GM18861 (cell line): ENCODE measurements around the gene SELENOO.
A peak's percentile ranks its signal among the peaks of the same experiment; 100 is the strongest.

Experiments used
- ATAC-seq: cut with Tn5 transposase; IDR thresholded peaks from one replicate; pipeline ENCODE4 v1.9.1; 2021; ENCODE audit not compliant: unreplicated experiment

Gene SELENOO

GRCh38 chr22:50184004-50184901, 16.6 kb upstream of the SELENOO start:
- ATAC-seq, result no peak

DNA sequence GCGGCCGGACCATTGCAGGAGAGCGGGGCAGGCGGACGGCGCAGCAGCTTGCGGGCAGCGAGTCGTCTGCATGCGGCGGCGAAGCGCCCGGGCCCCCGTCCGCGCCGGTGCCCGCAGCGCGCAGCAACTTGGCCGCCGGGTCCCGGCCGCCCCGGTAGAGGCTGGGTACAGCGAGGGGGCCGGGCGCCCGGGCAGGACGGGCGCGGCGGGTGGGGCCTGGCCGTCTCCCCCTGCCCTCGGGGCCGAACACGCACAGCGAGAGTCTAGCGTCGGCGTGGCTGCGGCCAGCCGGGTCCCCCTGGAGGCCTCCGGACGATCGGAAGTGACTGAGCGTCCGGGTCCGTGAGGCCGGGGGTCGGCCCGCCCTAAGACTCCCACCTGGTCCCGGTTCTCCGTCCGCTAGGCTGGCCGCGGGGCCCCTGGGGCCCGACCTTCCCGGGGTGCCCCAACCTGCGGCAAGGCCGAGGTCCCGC, 15.9 kb upstream of the SELENOO start:
- ATAC-seq, result no peak

- ATAC-seq, result no peak
These were observed 15.3 kb upstream of the SELENOO start, which contains the start of gene TRABD for GRCh38 chr22:50185375-50186087. Gene TRABD (plus strand): TSS chr22:50185913. CDS start chr22:50193061, 7,148 bp downstream.

- no peak for ATAC-seq
These were observed 14.6 kb upstream of the SELENOO start for GRCh38 chr22:50186181-50186714.

DNA sequence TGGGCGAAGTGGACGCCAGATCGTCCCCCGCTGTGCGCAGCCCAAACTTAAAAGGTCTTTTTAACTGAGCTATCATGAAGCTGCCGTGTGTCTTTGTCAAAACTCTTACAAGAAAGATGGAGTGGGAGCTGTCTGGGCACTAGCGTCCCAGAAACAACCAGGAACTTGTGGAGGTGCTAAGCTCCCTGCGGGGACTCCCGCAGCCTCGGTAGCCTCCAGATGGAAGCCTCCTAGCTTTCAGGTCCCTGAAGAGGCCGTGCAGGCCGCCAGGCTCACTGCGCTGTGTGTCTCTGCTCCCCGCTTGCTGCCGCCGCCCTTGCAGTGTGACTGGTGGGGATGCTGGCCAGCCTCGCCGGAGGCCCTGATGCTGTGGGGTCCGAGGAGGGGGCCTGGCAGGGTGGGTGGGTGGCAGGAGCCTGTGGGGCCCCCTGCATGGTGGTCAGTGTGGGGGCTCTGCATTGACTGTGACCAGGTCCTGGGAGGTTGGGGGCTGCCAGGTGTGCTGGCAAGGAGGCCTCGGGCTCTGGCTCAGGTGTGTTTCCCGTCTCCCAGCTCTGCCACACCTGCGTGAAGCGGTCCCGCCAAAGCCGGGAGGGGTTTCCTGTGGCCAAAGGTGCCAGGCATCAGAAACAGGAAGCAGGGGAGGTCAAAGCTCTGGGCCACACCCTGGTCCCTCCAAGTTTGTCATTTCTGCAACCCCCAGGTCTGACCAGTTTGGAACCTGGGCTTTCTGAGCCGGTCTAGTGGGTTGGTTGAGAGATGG, 13.9 kb upstream of the SELENOO start:
- no peak for ATAC-seq

GRCh38 chr22:50188356-50188755, 12.5 kb upstream of the SELENOO start:
- ATAC-seq, result no peak

DNA sequence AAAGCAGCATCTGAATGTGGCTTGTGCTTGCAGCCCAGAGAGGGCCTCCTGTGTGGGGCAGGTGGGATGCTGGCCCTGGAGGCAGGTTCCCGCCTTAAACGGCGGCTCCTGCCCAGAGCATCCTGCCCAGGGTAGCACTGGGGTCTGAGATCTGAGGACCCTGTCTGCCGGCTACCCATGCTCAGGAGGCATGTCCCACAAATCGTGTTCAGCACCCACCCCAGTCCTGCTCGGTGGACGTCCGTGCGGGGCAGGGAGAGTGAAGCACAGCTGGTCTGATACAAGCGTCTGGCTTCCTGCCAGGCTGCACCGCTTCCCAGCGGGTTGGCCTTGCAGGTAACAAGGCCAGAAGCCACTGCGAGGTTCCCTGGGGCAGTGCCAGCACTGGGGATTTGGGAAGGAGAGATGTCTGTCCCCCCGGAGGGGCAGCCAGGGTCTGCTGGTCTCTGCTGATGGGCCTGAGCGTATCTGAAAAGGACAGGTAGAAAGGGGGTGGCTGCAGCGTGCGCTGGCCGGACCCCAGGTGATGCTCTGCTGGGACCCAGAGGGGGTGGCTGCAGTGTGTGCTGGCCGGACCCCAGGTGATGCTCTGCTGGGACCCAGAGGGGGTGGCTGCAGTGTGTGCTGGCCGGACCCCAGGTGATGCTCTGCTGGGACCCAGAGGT, 11.5 kb upstream of the SELENOO start:
- no peak for ATAC-seq

DNA sequence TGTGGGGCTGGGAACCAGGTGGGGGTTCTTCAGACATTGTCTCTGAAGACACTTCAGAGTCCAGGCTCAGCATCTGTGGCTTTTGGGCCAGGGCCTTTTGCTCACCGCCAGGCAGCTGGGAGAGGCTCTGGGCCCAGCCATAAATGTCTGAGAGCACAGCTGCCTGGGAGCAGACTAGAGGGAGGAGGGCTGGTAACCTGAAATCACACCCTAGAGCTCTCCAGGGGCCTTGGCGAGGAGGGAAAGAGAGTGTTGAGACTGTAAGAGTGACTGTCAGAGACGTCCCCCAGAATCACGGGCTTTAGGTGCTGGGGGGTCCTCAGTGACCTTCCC, 11.0 kb upstream of the SELENOO start:
- ATAC-seq, result no peak

GRCh38 chr22:50190182-50190940, 10.4 kb upstream of the SELENOO start:
- ATAC-seq, result peak; percentile 36

DNA sequence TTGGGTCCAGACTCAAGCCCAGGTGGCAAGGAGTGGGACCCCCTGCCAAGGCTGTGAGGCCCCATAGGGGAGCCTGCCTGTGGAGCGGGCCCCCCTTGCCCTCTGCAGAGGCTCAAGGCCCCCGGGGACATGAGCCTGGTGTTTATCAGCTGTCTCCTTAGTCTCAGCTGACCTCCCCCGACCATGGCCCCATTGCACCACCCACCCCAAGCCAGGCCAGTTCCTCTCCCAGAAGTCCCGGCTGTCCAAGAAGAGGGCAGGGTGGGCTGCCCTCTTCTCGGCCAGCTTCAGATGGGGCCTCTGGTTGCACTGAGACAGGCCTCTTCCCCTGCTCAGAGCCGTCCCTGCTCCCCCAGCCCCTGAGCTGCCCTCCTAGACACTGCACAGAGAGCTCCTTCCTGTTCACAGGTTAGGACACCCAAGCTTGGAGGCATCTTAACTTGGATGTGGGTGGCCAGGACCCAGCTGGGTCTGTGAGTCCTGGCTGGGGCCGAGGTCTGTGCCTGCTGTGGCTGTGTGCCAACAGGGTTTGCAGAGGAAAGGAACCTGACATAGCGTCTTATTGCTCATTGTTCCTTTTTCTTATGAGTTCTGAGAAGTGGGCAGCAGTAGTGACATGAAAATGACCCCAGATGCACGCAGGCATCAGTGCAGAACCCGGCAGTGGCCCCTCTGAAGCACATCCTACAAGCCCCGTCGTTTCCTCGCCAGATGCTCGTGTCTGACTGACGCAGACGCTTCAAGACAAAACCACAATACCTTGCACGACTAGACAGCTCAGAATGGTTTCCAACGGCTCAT, 9.7 kb upstream of the SELENOO start:
- peak; percentile 27 for ATAC-seq

GRCh38 chr22:50192436-50193204, 8.2 kb upstream of the SELENOO start:
- ATAC-seq, result no peak

GRCh38 chr22:50193621-50194020, 7.2 kb upstream of the SELENOO start:
- no peak for ATAC-seq

- ATAC-seq, result no peak
These were observed 6.6 kb upstream of the SELENOO start for GRCh38 chr22:50194037-50194805.

- ATAC-seq, result no peak
These were observed 4.6 kb upstream of the SELENOO start for GRCh38 chr22:50196256-50196655.

- no peak for ATAC-seq
These were observed 3.6 kb upstream of the SELENOO start for GRCh38 chr22:50197000-50197800.

DNA sequence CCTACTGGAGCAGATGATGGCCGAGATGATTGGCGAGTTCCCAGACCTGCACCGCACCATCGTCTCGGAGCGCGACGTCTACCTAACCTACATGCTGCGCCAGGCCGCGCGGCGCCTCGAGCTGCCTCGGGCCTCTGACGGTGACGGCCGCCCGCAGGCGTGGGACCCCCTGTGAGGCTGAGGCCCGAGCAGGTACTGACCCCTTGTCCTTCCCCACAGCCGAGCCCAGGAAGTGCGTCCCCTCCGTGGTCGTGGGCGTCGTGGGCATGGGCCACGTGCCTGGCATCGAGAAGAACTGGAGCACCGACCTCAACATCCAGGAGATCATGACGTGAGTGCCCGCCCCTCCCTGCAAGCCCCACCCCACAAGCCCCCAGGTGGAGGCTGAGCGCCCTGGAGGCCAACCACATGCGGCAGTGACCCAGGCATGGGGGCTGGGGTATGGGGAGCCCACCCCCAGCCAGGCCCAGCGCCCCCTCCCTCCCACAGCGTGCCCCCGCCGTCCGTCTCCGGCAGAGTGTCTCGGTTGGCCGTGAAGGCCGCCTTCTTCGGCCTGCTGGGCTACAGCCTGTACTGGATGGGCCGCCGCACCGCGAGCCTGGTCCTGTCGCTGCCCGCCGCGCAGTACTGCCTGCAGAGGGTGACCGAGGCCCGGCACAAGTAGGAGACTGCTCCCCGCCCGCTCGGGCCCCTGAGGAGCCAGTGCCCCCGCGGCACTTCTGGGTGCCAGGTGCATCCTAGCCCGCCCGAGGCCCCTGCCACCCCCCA, 2.8 kb upstream of the SELENOO start:
- ATAC-seq, result no peak
